NCI-H2227 treated with DMSO at 0.1 percent for 48 hours (cell line): Measurements from ENCODE around the gene RFLNA.
"Not testable (repeated sequence)": the region's sequence is repeated elsewhere in the genome, so short reads cannot be mapped to it uniquely, and the experiment has no call there.

ENCODE experiments used
- DNase-seq: peaks from one replicate; lab custom pipeline; 2025; lab: John Stamatoyannopoulos, UW

The RFLNA gene

DNA sequence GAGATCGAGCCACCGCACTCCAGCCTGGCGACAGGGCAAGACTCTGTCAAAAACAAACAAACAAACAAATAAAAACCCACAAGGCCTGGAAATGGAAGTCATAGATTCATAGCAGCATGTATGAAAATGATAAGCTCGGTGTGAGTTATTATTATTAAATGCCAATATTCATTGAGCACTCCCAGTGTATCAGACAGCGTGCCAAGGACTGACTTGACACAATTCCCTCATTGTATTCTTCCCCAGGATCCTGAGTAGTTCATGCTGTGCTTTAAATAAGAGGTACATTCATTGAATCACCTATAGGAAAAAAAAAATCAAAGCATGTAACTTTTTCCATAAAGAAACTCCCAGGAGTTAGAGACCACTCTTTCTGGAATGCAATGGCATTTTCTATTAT, 12.6 kb upstream of the RFLNA start:
- DNase-seq = no peak

DNA sequence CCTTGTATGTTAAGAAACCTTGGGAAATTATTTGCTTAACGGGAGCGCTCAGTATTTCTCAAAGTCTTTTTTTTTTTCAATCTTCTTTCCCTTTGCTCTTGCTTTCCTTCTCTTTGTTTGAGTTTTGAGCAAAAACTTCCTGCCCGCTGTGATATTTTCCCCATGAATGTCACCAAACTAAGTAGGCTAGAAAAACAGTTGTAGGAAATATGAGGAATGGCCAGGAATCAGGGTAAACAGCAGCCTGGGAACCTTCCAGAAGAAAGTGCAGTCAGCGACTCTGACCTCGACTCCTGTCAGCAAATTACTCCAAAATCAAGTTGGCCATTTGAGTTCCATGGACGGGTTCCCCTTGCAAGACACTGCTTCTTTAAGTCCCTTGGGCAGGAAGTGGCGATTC, 11.6 kb upstream of the RFLNA start:
- DNase-seq = no peak

DNA sequence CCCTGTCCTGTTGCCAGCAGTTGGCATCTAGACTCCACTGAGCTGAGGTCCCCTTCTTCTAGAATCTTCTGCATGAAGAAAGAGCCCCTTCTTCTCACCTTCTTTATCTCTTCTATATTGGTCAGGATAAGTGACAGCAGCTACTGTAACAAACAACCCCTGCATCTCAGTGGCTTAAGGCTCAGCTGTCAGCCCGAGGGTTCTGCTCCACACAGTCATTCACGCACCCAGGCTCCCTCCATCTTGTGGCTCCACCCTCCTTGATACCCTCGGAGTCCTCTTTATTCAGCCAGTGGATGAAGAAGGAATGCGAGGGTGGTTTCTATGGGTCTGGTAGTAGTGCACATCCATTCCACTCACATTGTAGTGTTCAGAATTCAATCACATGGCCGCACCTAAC, 10.5 kb upstream of the RFLNA start:
- DNase-seq = no peak

DNA sequence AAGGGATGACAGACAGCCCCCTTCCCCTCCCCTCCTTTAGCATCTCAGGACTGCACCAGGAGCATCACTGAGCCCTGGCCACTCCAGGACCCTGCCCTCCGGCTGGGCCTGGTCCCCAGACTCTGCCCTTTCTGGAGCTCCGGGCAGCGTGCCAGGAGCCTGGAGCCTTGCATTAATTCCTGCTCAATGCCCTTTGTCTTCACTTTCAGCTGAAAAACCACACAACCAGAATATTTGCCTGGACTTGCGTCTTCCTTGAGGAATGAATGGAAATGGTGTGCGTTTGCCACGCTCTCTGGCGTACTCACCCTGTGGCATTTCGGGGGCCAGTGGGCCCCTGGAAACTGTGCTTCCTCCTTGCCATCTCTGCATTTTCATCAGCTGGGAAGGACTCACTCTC, 8.5 kb upstream of the RFLNA start:
- no peak for DNase-seq

DNA sequence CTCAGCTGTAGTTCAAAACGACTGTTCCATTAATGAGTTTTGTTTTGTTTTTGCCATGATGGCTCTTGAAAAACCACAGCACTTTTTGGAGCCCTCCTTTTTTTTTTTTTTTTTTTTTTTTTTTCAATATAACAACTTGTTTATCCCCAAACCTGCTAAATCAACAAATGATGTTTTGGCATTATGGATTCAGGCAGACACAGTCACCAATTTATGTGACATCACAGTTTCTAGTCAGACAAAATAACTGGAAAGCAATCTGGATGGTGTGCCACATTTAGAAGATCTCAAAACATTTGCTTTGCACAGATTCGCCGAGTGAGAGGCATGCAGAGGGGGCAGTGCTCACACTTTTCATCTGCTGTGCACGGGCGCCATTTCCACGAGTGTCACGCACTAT, 7.9 kb upstream of the RFLNA start:
- DNase-seq = no peak

DNA sequence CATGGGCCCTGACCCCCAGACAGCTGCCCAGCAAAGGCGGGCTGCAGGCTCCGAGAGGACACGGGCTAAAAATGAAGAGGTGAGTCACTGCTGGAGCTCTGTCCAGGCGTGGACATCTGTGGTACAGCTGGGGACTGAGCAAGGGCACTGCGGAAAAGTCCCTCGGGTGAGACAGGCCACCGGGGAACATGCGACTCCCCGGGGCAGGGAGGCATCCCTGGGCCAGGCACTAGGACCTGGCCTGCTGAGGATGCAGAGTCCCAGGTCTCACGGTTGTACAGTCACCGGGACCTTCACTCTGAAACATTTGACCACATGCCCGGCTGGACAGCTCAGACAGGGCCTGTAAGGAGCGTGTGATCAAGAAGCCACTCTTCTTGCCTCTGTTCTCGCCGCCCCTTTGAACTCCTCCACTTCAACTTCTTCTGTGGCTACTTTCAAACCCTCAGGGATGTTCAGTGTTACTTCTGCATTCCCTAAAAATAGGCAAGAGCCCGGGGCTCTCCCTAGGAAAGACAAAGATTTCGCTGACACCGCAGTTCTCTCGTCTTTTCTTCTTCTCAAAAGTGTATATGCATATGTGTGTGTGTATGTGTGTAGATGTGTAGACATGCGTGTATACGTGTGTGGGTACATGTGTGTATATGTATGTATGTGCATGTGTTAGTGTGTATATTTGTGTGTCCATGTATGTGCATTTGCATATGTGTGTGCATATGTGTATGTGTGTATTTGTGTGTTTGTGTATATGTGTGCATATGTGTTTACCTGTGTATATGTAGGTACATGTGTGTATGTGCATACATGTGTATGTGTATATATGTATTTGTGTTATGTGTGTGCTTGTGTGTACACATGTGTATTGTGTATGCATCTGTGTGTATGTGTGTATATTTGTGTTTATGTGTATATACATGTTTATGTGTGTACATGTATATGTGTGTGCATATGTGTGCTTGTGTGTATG, 5.0 kb upstream of the RFLNA start:
- DNase-seq = no peak

DNA sequence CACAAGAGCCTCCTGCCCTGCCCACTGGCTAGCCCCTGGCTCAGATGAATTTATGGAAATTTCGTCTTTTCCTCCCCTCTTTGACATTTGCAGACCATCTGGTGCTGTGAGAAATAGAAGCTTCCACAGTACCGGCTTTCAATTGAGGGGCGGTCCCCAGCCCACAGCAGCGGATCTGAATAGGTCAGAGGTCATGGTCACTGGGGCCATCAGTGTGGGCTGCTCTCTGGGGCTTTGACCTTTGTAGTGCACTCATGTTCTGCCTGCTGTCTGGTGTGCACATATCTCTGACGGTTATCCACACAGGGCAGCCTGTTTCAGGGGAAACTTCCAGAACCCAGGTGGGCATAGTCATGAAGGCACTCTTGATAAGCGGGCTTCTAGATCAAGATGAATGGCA, 2.5 kb upstream of the RFLNA start:
- no peak for DNase-seq

DNA sequence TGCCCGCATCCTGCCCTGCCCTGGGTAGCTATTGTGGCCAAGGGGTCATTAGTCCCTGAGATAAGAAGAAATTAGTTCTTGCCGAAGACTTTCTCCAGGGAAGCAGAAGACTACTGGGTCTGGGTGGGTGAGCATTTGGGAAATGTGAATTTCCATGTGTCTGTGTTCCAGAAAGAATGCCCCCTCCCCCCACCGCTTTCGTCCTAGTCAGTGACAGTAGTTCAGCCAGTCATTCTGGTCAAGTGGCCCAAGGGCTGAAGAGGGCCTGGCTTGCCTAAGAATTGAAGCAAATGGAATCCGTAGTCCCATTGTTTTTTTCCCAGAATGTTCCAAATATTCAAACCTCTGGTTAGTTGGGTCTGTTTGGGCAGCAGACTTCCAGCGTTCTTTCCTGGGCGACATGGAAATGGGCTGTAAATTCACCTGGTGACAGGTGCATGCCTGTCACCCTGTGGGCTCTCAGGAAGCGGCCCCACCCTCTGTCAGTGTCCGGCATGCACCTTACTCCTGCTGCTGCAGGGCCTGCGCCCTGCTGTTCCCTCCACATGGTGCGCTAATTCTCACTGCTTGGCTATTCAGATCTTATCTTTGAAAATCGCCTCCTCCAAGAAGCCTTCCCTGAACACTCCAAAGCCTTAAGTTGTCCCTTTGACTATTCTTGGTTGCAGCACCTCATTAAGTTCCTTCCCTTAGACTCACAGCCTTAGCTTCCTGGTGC, 1.4 kb upstream of the RFLNA start:
- no peak for DNase-seq

DNA sequence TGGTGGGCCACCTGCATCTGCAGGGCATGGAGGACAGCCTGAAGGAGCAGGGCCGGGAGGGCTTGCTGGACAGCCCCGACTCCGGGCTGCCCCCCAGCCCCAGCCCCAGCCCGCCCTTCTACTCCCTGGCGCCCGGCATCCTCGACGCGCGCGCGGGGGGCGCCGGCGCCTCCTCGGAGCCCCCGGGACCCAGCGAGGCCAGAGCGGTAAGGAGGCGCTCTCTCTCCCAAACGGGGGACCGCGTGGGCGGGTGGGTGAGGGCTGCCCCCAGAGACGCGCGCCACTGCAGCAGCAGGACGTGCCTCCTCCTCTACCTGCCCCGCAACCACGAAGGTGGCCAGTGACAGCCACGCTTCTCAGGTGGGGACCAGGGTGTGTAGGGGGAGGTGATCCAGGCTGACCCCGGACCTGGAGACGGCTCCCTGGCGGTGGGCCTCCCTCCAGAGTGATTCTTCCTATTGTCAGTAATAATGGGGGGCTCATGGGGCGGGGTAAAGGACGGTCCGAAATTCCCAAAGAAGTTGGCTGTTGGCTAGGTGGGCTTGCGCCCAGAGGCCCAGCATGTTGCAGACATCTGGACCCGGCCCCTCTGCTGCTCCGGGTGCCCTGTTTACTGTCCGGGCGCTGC, 652 bp downstream of the RFLNA start:
- no peak for DNase-seq

DNA sequence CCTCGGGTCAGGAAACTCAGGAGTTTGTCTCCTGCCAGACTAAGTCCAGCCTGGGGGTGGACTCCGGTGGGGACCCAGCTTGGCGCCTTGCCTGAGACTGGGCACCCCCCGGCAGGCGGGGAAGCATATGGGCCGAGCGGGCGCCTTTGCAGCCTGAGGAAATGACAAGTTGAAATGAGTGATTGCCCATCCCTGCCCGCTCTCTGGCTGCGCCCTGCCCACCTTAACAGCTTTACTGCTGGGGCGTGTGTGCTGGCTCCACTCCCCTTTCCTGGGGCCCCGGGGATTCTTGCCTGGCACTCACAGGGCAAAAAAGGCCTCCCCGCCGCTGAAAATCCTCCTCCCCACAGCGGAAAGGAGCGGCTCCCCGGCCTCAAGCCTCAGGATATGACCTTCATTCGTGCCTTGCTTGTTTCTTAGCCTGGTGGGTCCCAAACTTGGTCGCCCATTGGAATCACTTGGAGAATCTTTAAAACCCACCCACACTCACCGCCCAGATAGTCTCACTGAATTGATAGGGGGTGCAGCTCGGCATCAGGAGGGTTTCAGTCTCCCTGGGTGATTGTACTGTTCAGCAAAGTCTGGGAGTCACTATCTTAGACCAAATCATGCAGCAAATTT, 1.5 kb downstream of the RFLNA start:
- peak; percentile 33 for DNase-seq

DNA sequence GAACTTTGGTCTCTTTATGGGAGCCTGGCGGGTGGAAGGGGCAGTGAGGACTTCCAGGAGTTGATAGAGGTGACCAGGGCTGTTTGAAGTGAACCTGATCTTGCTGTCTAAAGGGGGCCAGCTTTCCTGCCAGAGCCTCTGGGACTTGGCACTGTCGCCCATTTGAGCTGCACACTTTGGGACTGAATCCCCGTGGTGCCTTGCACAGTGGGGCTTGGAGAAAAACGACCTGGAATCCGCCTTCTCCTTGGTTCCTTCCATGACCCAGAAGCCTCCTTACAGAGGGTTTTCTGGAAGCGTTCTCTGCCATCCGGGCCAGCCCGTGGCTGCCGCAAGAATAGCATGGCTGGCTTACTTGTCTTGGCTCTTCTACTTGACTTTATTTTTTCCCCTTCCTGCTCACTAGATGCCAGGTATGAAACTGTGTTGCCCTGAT, 2.0 kb downstream of the RFLNA start:
- DNase-seq = no peak

DNA sequence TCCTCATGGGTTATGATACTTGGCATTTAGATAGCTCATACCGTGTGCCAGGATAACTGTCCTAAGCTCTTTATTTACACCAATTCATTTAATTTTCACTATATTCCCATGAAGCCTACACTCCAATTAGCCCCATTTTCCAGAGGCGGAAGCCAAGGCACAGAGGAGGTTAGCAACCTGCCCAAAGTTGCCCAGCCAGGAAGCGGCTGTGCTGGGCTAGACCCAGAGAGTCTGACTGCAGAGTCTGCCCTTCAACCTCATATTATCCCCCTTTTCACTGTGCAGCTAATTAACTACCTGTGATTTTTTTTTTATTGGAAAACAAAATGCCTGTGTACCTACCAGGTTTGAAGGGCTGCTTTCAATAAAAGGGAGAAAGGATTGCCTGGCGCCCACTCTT, 2.5 kb downstream of the RFLNA start:
- DNase-seq = no peak

DNA sequence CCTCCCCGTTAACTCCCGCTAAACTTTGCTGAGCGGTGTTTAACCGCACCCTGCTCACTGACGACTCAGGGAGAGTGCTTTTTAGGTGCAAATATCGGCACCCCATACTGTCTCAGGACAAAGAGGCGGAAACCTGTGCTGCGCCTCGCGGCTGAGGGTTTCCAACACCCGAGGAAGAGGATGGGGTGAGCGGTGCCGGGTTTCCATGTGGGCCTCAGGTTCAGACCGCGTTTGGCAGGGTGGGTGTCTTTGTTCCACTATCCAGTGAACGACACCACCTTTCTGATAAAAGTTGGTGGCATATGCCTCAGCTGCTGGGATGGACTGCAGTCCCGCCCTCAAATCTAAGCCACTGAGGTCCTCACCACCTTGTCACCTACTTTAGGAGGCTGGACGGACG, 3.0 kb downstream of the RFLNA start:
- DNase-seq = no peak

DNA sequence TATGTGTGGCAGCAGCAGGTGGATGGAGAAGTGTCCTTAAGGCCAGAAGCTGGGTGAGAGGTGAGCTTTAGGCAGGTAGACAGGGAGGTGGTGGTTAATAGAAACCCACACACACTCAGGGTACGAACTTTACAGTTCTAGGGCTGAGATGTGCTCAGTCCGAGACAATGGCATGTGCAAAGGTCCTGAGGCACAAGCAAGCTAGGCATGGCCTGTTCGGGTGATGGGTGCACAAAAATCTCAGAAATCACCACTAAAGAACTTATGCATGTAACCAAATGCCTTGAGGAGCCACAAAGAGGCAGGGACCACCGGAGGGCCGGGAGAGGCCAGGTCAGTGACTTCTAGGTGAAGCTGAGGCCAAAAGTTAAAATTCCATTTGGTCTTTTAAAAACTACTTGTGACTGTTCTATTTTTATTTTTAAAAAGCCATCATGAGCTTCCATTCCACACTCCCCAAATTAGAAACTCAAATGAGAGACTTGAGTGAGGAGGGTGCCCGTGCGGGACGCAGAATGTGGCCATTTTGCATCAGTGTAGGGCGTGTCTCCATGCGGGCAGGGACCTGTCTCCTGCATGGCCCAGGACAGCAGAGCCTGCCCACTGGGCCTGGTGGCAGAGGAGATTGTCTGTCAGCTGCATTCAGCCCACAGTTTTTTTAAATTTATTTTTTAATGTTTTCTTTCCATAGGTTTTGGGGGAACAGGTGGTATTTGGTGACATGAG, 4.0 kb downstream of the RFLNA start:
- DNase-seq = no peak

DNA sequence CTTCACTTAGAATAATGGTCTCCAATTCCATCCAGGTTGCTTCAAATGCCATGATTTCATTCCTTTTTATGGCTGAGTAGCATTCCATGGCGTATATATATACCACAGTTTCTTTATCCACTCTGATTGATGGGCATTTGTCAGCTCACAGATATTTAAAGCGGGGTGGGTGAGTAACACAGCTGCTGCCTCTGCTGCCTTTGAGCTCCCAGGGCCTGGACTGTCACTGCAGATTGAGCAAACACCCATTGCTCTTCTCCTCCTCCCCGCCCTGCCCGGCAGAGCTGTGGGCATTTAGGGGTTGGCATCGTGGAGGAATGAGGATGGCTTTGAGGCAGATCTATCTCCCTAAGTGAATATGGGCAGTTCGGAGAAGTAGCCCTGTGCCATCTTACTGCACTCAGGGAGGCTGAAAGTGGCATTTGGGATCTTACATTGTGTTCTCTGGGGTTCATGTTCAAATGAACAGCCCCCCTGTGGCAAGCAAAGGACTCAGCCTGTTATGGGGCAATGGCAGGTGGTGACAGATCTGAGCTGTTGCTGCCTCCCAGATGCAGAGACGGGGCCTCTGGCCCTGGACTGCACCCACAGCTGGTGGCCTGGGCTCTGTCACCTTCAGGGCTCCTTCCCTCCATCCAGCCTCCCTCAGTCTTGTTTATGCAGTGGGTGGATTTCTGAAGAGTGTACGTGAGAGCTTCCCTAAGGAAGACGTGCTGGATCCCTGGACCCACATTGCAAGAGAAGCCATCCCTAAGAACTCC, 4.9 kb downstream of the RFLNA start:
- no peak for DNase-seq

DNA sequence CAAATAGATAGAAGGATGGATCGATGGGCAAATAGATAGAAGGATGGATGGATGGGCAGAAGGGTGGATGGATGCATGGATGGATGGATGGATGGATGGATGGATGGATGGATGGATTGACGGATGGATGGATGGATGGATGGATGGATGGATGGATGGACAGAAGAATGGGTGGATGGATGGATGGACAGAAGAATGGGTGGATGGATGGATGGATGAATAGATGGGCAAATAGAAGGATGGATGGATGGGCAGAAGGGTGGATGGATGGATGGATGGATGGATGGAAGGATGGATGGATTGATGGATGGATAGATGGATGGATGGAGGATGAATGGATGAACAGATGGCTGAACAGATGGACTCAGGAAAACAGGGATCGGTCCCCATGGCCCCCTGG, 5.8 kb downstream of the RFLNA start:
- DNase-seq = not testable (repeated sequence)

DNA sequence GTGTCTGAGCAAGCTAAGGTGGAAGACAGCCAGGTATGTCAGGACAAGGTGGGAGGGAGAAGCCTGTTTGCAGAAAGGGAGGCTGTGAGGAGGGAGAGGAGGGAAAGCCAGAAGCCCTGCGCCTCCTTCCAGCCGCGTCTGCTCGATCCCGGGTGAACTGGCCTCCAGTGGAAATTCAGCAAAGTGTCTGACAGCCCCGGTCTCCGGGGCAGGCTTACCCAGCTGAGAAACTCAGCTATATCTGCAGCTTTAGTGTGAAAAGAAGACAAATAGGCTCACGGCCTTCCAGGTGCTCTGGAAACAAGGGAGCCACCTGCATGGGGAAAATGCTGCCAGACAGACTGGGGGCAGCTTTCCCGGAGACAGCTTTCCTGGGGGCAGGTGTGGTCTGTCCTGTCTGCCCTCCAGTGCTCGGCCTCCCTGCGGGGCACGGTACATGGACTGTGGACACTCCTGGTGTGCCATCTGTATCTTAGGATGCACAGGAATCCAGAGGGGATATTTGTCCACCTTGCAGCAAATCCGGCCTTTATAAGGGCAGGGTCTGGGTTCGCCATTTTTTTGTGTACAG, 6.3 kb downstream of the RFLNA start:
- DNase-seq = no peak

DNA sequence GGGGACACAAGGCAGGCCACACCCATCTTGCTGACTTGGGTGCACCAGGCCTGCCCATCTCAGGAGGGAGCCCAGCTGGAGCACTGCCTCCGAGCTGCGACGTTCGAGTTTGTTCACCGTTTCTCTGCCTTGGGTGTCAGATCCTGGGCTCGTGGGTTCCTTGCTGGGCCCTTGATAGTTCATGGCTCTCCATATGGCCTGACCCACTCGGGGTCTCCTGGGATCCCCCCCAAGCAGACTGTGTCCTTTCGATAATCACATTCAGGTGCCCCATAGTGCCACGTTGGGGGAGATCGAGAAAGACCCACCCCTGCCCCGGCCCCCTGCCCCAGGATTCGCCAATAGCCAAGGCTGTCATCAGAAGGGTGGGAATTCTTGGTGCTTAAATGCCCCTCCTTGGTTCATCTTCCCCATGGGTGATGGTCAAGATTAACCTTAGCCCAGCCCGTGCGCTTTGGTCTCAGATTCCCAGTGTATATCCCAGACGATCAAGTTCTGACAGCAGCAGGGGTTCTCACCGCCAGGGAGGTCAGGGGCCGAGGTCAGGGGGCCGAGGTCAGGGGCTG, 7.4 kb downstream of the RFLNA start:
- DNase-seq = no peak

DNA sequence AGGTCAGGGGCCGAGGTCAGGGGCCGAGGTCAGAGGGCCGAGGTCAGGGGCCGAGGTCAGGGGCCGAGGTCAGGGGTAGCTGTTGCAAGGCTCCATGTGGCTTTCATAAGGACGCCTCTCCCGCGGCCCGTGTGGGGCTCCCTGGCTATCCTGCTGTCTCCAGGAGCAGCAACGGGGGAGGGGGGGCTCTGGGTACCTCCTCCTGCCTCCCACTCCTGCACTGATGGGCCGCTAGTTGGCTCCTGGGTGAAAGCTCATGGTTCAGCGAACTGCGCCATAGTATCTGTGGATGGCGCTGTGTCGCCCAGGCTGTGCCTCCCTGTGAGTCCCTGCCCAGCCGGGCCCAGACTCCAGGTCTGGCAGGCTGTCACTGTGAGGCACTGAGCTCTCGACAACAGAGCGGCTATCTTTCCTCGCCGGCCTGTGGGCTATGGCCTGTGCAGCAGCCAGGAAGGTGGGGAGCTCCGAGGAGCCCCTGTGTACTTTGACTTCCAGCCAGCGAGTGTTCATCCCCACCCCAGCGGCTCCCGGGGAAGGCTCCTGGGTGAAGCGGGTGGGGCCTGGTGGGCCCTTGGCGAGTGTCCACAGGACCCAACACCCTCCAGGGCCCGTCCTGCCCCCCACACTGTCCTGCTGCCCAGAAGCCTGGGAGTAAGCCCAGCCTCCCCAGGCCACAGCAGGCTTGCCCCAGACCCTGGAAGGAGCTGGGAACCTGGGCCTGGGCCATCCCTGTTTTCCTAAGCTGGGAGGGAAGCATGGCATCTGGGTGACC, 8.1 kb downstream of the RFLNA start:
- no peak for DNase-seq
